Spinal cord (tissue), 4 donors: ENCODE results near the gene PNPLA5. TPM values are rescaled to one million over a fixed set of nuclear protein-coding genes. Genes with fewer than 3 reads are reported as not detected.

Experiments
- polyA plus RNA-seq, 2 donors: library from polyadenylated mRNA; unstranded; fragments of 120-200 nt; gene quantifications; one replicate each; pipeline ENCODE4 v1.2.1, GENCODE V29; 2013; ENCODE audit not compliant: insufficient read length in 2 of 2
- total RNA-seq, 2 donors: library from RNA; depleted of rRNA in 1 of 2; stranded (reverse); fragments of 120-200 nt in 1 of 2; fragments of >200 nt in 1 of 2; gene quantifications; one replicate each; pipeline versions ENCODE4 v1.2.3 to v1.2.4, GENCODE V29; 2013 to 2014

Gene PNPLA5
- total and polyA plus RNA-seq, 4 donors = 0.10 to 0.87 (median 0.26) TPM

Other genes with a start within 250 kb of the PNPLA5 start
- 1 to 10 TPM; 5.9 to 9.1 TPM for gene EFCAB6, start 79.7 kb downstream of the PNPLA5 start, total RNA-seq
- 1 to 10 TPM; 2.8 to 3.0 TPM for gene EFCAB6, start 79.7 kb downstream of the PNPLA5 start, polyA plus RNA-seq
- 10 to 100 TPM; 15.7 to 66.8 TPM for gene SULT4A1, start 29.5 kb downstream of the PNPLA5 start, total RNA-seq
- 10 to 100 TPM; 86.7 to 90.2 TPM for gene SULT4A1, start 29.5 kb downstream of the PNPLA5 start, polyA plus RNA-seq
- 1 to 10 TPM; 2.6 to 7.2 TPM for gene PNPLA3, start 31.8 kb upstream of the PNPLA5 start, total RNA-seq
- 10 to 100 TPM in 1 of 2 donors, 1 to 10 TPM in 1; 8.8 to 12.1 TPM for gene PNPLA3, start 31.8 kb upstream of the PNPLA5 start, polyA plus RNA-seq
- gene SAMM50, start 63.4 kb upstream of the PNPLA5 start, total RNA-seq = 10 to 100 TPM; 39.3 to 42.0 TPM
- gene SAMM50, start 63.4 kb upstream of the PNPLA5 start, polyA plus RNA-seq = 10 to 100 TPM; 64.6 to 70.1 TPM
- 10 to 100 TPM in 1 of 2 donors, 1 to 10 TPM in 1; 9.7 to 19.8 TPM for gene PARVB, start 132.3 kb upstream of the PNPLA5 start, total RNA-seq
- 10 to 100 TPM; 18.0 to 26.0 TPM for gene PARVB, start 132.3 kb upstream of the PNPLA5 start, polyA plus RNA-seq